K562 (cell line): ENCODE results near the gene SLC35F4. TPM values are rescaled to one million over a fixed set of nuclear protein-coding genes. Genes with fewer than 3 reads are reported as not detected.

Experiments used
- ATAC-seq: fragments of 200-7000 bp; cut with Tn5 transposase; 3 replicates; pipeline ENCODE4 v1.9.1; 2020; ENCODE audit warnings: moderate library complexity
- BruUV-seq: library from RNA; stranded (reverse); fragments of 400-500 nt; replicated peaks from 2 replicates; lab custom pipeline; 2021; lab: Mats Ljungman, UMichigan
- CTCF ChIA-PET: fragments of 300-600 bp; formaldehyde crosslinking; extraction: SDS; loops from one replicate; lab custom pipeline; 2021; ENCODE audit warnings: low intra/inter-chr PET ratio; lab: Yijun Ruan, JAX
- POLR2A ChIA-PET: fragments of 300-600, 350-650 bp; sonication (Branson Sonifier 250); formaldehyde crosslinking; extraction: SDS; loops from one replicate; lab custom pipeline; 2021; ENCODE audit warnings: antibody characterized with exemption, inconsistent platforms; lab: Yijun Ruan, JAX
- DNase-seq, 4 experiments: peaks; one replicate each; pipeline versions ENCODE4 v3.0.0 to v3.0.0-alpha.2; 2011 to 2018; ENCODE audit warnings: low spot score in 3 of 4, mixed read lengths in 3 of 4; ENCODE audit errors: extremely low read depth in 1 of 4
- FAIRE-seq: peaks from 2 replicates; lab custom pipeline; 2011; peaks lifted over from hg19 to GRCh38; lab: Jason Lieb, UNC
- H2AFZ ChIP-seq: 2 replicates; pipeline ENCODE4 v1.6.0; 2011; ENCODE audit warnings: low read depth, low read length, control low read depth, inconsistent platforms
- H3K27ac ChIP-seq: fragments of 200-600 bp; 3 replicates; pipeline ENCODE4 v1.8.0; 2011; ENCODE audit warnings: low read depth, mild to moderate bottlenecking, control low read depth, inconsistent platforms, low read length, moderate library complexity, mixed read lengths; ENCODE audit errors: extremely low read depth
- H3K27me3 ChIP-seq, 2 experiments: fragments of 300-600 bp in 1 of 2; 2 replicates in 1 of 2; 3 replicates in 1 of 2; pipeline versions ENCODE4 v1.6.0 to v1.8.0; 2011; ENCODE audit warnings: inconsistent platforms in 2 of 2, low read length in 2 of 2, mild to moderate bottlenecking in 1 of 2, mixed read lengths in 1 of 2, moderate library complexity in 1 of 2; ENCODE audit not compliant: control insufficient read depth in 2 of 2, insufficient read depth in 2 of 2
- H3K36me3 ChIP-seq: fragments of 300-600 bp; 3 replicates; pipeline ENCODE4 v1.8.0; 2011; ENCODE audit warnings: mild to moderate bottlenecking, low read length, inconsistent platforms; ENCODE audit not compliant: control insufficient read depth, insufficient read depth
- H3K4me1 ChIP-seq, 2 experiments: fragments of 200-600 bp in 1 of 2; replicated peaks in 1 of 2; 2 replicates in 1 of 2; 3 replicates in 1 of 2; pipeline versions ENCODE4 v1.5.1 to v1.8.0; 2011; ENCODE audit warnings: inconsistent platforms in 2 of 2, low read length in 2 of 2, mild to moderate bottlenecking in 1 of 2, mixed read lengths in 1 of 2, moderate library complexity in 1 of 2; ENCODE audit not compliant: control insufficient read depth in 2 of 2, insufficient read depth in 2 of 2
- H3K4me2 ChIP-seq: 2 replicates; pipeline ENCODE4 v1.6.1; 2011; ENCODE audit warnings: low read length, control low read depth, inconsistent platforms, mixed read lengths; ENCODE audit not compliant: insufficient read depth
- H3K4me3 ChIP-seq: fragments of 200-600 bp; sonication (generic), shearing (Covaris generic); 2 replicates; pipeline ENCODE4 v1.5.1; 2016; ENCODE audit warnings: control low read depth, inconsistent platforms
- H3K79me2 ChIP-seq: fragments of 200-600 bp; 3 replicates; pipeline ENCODE4 v1.8.0; 2011; ENCODE audit warnings: low read length, inconsistent platforms; ENCODE audit not compliant: control insufficient read depth, insufficient read depth
- H3K9ac ChIP-seq, 2 experiments: 2 replicates each; pipeline versions ENCODE4 v1.6.0 to v1.6.1; 2011; ENCODE audit warnings: low read depth in 2 of 2, low read length in 2 of 2, control low read depth in 1 of 2, inconsistent platforms in 1 of 2, mild to moderate bottlenecking in 1 of 2, mixed read lengths in 1 of 2; ENCODE audit not compliant: insufficient read depth in 1 of 2
- H3K9me1 ChIP-seq: one replicate; pipeline ENCODE4 v1.6.0; 2011; ENCODE audit warnings: inconsistent platforms, mild to moderate bottlenecking, low read length, moderate library complexity; ENCODE audit not compliant: control insufficient read depth, insufficient read depth
- H3K9me3 ChIP-seq: replicated peaks from 2 replicates; pipeline ENCODE4 v1.5.1; 2011; ENCODE audit warnings: low read depth, low read length, inconsistent platforms; ENCODE audit not compliant: control insufficient read depth, insufficient read depth
- H4K20me1 ChIP-seq: replicated peaks from 2 replicates; pipeline ENCODE4 v1.6.1; 2011; ENCODE audit warnings: low read length, inconsistent platforms, mixed read lengths; ENCODE audit not compliant: control insufficient read depth, insufficient read depth
- CREBBP ChIP-seq: IDR thresholded peaks from one replicate; pipeline ENCODE4 v1.6.1; 2012; ENCODE audit warnings: low read depth, mild to moderate bottlenecking, control low read depth, inconsistent platforms, low read length
- RAD21 ChIP-seq, 2 experiments: fragments of 250-450 bp in 1 of 2; fragments of 450-650 bp in 1 of 2; sonication (Bioruptor Pico) in 1 of 2; formaldehyde crosslinking in 1 of 2; IDR thresholded peaks in 1 of 2; conservative IDR thresholded peaks in 1 of 2; 2 replicates each; pipeline versions ENCODE4 v1.4.0 to v1.8.0; 2020 to 2022; ENCODE audit warnings: mild to moderate bottlenecking in 2 of 2, moderate library complexity in 1 of 2
- REST ChIP-seq, 2 experiments: fragments of 450-650 bp; formaldehyde crosslinking in 1 of 2; IDR thresholded peaks; 2 replicates each; pipeline versions ENCODE4 v1.4.0 to v1.6.1; 2014 to 2020; ENCODE audit warnings: mild to moderate bottlenecking in 2 of 2, borderline replicate concordance in 1 of 2, low read depth in 1 of 2
- SMC3 ChIP-seq: conservative IDR thresholded peaks from 2 replicates; pipeline ENCODE4 v1.6.1; 2011; ENCODE audit warnings: low read depth, low read length, improper control_type of control experiment; ENCODE audit not compliant: insufficient read depth
- ZNF165 ChIP-seq: fragments of 250-450 bp; sonication (Bioruptor Pico); IDR thresholded peaks from 2 replicates; pipeline ENCODE4 v1.4.0; 2020; ENCODE audit warnings: borderline replicate concordance
- ZNF695 ChIP-seq: fragments of 450-650 bp; formaldehyde crosslinking; IDR thresholded peaks from 2 replicates; pipeline ENCODE4 v1.4.0; 2020; ENCODE audit warnings: mild to moderate bottlenecking, moderate library complexity
- WGBS: fragments of 100-300 bp; shearing (Covaris generic); methylation state at CpG from one replicate; pipeline ENCODE4 v1.1.6; 2016; ENCODE audit warnings: low coverage, mixed read lengths; ENCODE audit not compliant: insufficient coverage; ENCODE audit errors: missing lambda C conversion rate; 5-methylcytosine and 5-hydroxymethylcytosine counted together
- in situ Hi-C: fragments of 300-500 bp; cut with MboI; formaldehyde crosslinking; loops from 4 replicates; pipeline ENCODE4 v1.15.0; 2018; ENCODE audit warnings: inconsistent platforms, mixed read lengths
- intact Hi-C: fragments of 100-400 bp; cut with micrococcal nuclease; formaldehyde crosslinking; loops from 2 replicates; pipeline ENCODE4 v1.14.2; 2022
- polyA plus RNA-seq, 8 experiments: library from polyadenylated mRNA; depleted of rRNA in 4 of 8; stranded (reverse) in 5 of 8; unstranded in 3 of 8; fragments of >200 nt; fragmentation: Nextera tagmentation in 2 of 8; fragmentation: Illumina TruSeq in 1 of 8; extraction: Ambion mirVana in 2 of 8; extraction: Trizol in 1 of 8; gene quantifications; 2 replicates each; pipeline versions ENCODE4 v1.2.1 to v1.2.3, GENCODE V29; 2011 to 2014; ENCODE audit warnings: inconsistent platforms in 1 of 8, missing spikeins in 1 of 8
- total RNA-seq, 7 experiments: library from RNA; depleted of rRNA in 6 of 7; stranded (reverse); fragments of >200 nt in 6 of 7; fragmentation: Illumina TruSeq in 2 of 7; extraction: Trizol in 2 of 7; gene quantifications; 2 replicates each; pipeline versions ENCODE4 v1.2.1 to v1.2.3, GENCODE V29; 2011 to 2021; ENCODE audit warnings: low replicate concordance in 1 of 7
- TF ChIP-seq, protein P1 (sequence below), 3 experiments: IDR thresholded peaks in 2 of 3; conservative IDR thresholded peaks in 1 of 3; 2 replicates each; pipeline ENCODE4 v1.5.1; 2011 to 2012; ENCODE audit warnings: low read length in 3 of 3, mild to moderate bottlenecking in 3 of 3, control low read depth in 2 of 3, improper control_type of control experiment in 1 of 3, inconsistent platforms in 1 of 3, low read depth in 1 of 3, mixed read lengths in 1 of 3, moderate library complexity in 1 of 3; ENCODE audit not compliant: insufficient read depth in 2 of 3

SLC35F4 gene
- total and polyA plus RNA-seq, 9 of the 15 experiments (the other 6 are each of a cell fraction or from before 2014, with no cell fraction given), result 0.01 TPM; not detected in 8

GRCh38 chr14:57871459-57872080 lies 5.7 kb upstream of the SLC35F4 start:
- Histone ChIP-seq H3K36me3 (no peaks in the 10 kb centered on the region), H3K9me3 (no peaks in the 10 kb centered on the region), H4K20me1 (no peaks in the 10 kb centered on the region), H3K27ac (no peak overlapping the region), H3K4me2 (no peak overlapping the region), H3K79me2 (no peaks in the 10 kb centered on the region), H3K9ac (no peak overlapping the region), H3K4me3 (no peak overlapping the region), H3K27me3 (no peaks in the 10 kb centered on the region), H3K9me1 (no peaks in the 10 kb centered on the region), H3K4me1 (no peaks in the 10 kb centered on the region), H2AFZ (no peak overlapping the region)
- ChIA-PET POLR2A (no interaction called here), CTCF (no interaction called here)
- no TSS peak for BruUV-seq
- FAIRE-seq, result no peak
- in situ Hi-C loops, result no loop called here
- intact Hi-C loops, result loop anchor here (5.0 kb wide), 1 partner anchor 179 kb away; no protein-coding TSS in a partner anchor
- peak; percentile 7 to 27 (median 20) for DNase-seq
- ATAC-seq, result peak; percentile 81
- WGBS, result 4% methylated on average over 2 of the region's 2 CpGs
- TF ChIP-seq RAD21 (CRISPR knock-in tag; conservative IDR thresholded peaks at IDR 0.05 in 1 of 2, IDR thresholded peaks at IDR 0.05 in 1 of 2) (peak in 1 of 2 experiments; percentile 32; a peak in 1 of 4 replicates), ZNF695 (CRISPR knock-in tag) (no peak), CREBBP (no peak), ZNF165 (no peak), SMC3 (0 out of 2 replicates have a peak, but pooled peaks have one; percentile 26), REST (IDR thresholded peaks at IDR 0.05; ENCODE audit: borderline replicate concordance) (0 out of 2 replicates have a peak, but pooled peaks have one; percentile 13), REST (CRISPR knock-in tag; IDR thresholded peaks at IDR 0.05; ENCODE audit: low read depth) (no peak)
- TF ChIP-seq, protein P1, sequence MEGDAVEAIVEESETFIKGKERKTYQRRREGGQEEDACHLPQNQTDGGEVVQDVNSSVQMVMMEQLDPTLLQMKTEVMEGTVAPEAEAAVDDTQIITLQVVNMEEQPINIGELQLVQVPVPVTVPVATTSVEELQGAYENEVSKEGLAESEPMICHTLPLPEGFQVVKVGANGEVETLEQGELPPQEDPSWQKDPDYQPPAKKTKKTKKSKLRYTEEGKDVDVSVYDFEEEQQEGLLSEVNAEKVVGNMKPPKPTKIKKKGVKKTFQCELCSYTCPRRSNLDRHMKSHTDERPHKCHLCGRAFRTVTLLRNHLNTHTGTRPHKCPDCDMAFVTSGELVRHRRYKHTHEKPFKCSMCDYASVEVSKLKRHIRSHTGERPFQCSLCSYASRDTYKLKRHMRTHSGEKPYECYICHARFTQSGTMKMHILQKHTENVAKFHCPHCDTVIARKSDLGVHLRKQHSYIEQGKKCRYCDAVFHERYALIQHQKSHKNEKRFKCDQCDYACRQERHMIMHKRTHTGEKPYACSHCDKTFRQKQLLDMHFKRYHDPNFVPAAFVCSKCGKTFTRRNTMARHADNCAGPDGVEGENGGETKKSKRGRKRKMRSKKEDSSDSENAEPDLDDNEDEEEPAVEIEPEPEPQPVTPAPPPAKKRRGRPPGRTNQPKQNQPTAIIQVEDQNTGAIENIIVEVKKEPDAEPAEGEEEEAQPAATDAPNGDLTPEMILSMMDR (IDR thresholded peaks at IDR 0.05 in 2 of 3, conservative IDR thresholded peaks at IDR 0.05 in 1 of 3; ENCODE audit: insufficient read depth in 2 of 3, low read depth in 1 of 3, low read length in 3 of 3), result peak; percentile 42 to 50 (median 45)
